ENCODE measurements around the gene TRIP10.

DNA sequence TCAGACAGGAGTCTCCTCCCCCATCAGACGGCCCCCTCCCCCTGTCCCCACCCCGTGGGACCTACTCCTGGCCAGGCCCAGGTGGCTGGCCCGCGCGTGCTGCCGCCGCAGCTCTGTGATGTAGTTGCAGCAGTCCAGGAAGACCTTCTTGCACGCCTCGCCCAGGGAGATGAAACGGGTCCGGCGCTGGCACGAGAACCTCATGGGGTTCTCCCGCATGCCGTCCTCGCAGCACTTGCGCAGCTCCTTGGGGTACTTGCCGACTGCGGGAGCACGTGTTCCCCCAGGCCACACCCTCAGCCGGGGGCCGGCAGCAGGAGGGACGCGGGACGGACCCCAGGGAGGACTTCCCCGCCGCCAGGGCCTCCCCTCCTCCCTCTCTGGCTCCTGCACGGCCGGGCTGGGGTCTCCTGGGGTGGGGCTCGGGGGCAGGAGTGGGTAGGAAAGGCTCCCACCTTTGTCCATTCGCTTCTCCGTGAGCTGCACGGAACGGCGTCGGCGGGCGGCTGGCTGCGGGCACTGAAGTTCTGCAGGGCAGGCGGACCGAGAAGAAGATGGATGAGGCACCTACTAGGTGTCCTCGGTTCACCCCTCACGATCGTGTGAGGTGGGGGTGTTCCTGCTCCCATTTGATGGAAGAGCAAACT, 32.3 kb upstream of the TRIP10 start:
- TF ChIP-seq EZH2 (IDR thresholded peaks at IDR 0.05; ENCODE audit: borderline replicate concordance, low read length) = no peak
- TF ChIP-seq, protein P1, sequence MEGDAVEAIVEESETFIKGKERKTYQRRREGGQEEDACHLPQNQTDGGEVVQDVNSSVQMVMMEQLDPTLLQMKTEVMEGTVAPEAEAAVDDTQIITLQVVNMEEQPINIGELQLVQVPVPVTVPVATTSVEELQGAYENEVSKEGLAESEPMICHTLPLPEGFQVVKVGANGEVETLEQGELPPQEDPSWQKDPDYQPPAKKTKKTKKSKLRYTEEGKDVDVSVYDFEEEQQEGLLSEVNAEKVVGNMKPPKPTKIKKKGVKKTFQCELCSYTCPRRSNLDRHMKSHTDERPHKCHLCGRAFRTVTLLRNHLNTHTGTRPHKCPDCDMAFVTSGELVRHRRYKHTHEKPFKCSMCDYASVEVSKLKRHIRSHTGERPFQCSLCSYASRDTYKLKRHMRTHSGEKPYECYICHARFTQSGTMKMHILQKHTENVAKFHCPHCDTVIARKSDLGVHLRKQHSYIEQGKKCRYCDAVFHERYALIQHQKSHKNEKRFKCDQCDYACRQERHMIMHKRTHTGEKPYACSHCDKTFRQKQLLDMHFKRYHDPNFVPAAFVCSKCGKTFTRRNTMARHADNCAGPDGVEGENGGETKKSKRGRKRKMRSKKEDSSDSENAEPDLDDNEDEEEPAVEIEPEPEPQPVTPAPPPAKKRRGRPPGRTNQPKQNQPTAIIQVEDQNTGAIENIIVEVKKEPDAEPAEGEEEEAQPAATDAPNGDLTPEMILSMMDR (conservative IDR thresholded peaks at IDR 0.05 in 1 of 2, IDR thresholded peaks at IDR 0.05 in 1 of 2; ENCODE audit: extremely low read depth in 1 of 2, insufficient read depth in 1 of 2, low read depth in 1 of 2, low read length in 2 of 2) = no peak
